ENCODE results near the gene ZNF276. TPM values are rescaled to one million over a fixed set of nuclear protein-coding genes. Genes with fewer than 3 reads are reported as not detected.

ZNF276 gene
- polyA plus RNA-seq, 1 donor (not counting 4 experiments of a cell fraction or from before 2014, with no cell fraction given), result 11.3 TPM

- H3K9me3 ChIP-seq (ENCODE audit: control insufficient read depth, low read depth, low read length), result no peaks in the 10 kb centered on the region
Observed at GRCh38 chr16:89687092-89687940, 34.0 kb upstream of the ZNF276 start.

DNA sequence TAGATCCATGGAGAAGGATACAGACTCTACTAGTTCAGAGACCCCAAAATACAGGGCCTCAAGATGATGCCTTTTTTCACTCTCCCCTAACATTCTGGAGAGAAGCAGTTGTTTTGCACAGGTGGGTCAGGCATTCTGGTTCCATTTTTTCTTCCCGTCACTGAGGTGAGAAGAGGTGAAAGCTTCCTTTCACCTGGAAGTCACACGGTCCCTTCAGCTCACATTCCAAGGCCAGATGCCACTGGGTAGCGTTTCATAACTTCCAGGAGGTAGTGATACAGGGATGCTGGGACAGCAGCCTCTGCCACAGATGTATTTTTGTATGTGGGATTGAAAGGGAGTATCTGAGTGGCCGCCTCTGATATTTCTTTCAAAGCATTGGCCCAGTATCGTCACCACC lies 32.9 kb upstream of the ZNF276 start:
- no peaks in the 10 kb centered on the region for H3K9me1 ChIP-seq (ENCODE audit: control insufficient read depth, extremely low read depth, insufficient read depth, low read length)
- H3K4me2 ChIP-seq (ENCODE audit: control insufficient read depth, extremely low read depth, insufficient read depth, low read depth, low read length), result no peak overlapping the region
- no peak for TF ChIP-seq EZH2 (IDR thresholded peaks at IDR 0.05; ENCODE audit: low read length)
- TF ChIP-seq, protein P1, sequence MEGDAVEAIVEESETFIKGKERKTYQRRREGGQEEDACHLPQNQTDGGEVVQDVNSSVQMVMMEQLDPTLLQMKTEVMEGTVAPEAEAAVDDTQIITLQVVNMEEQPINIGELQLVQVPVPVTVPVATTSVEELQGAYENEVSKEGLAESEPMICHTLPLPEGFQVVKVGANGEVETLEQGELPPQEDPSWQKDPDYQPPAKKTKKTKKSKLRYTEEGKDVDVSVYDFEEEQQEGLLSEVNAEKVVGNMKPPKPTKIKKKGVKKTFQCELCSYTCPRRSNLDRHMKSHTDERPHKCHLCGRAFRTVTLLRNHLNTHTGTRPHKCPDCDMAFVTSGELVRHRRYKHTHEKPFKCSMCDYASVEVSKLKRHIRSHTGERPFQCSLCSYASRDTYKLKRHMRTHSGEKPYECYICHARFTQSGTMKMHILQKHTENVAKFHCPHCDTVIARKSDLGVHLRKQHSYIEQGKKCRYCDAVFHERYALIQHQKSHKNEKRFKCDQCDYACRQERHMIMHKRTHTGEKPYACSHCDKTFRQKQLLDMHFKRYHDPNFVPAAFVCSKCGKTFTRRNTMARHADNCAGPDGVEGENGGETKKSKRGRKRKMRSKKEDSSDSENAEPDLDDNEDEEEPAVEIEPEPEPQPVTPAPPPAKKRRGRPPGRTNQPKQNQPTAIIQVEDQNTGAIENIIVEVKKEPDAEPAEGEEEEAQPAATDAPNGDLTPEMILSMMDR (optimal IDR thresholded peaks at IDR 0.05 in 1 of 3, IDR thresholded peaks at IDR 0.05 in 1 of 3, conservative IDR thresholded peaks at IDR 0.05 in 1 of 3; ENCODE audit: extremely low read depth in 1 of 3, insufficient read depth in 2 of 3, low read length in 3 of 3), result no peak
- no peak for DNase-seq (ENCODE audit: low read depth, low spot score)
- dilution Hi-C loops (cut with MboI; ENCODE audit: extremely low pct_ligation_motif_present, low sequenced_read_pairs), result no loop called here
- FAIRE-seq, result no peak
- H3K27ac ChIP-seq (ENCODE audit: control insufficient read depth, insufficient read depth, low read length), result no peak overlapping the region
- peaks cover 8% of the 10 kb centered on the region for H3K4me1 ChIP-seq (ENCODE audit: control insufficient read depth, extremely low read depth, insufficient read depth, low read length)
- no peak overlapping the region for H2AFZ ChIP-seq (ENCODE audit: control insufficient read depth, low read length)
- H3K36me3 ChIP-seq (ENCODE audit: control insufficient read depth in 2 of 2, extremely low read depth in 1 of 2, insufficient read depth in 2 of 2, low read length in 2 of 2), result peaks cover 21 to 33% of the 10 kb centered on the region in 2 experiments
- H3K9ac ChIP-seq (ENCODE audit: control insufficient read depth, extremely low read depth, insufficient read depth, low read length), result no peak overlapping the region
- H3K27me3 ChIP-seq (ENCODE audit: control insufficient read depth, extremely low read depth, insufficient read depth, low read length), result no peaks in the 10 kb centered on the region
- peaks cover 24% of the 10 kb centered on the region for H3K79me2 ChIP-seq (ENCODE audit: control insufficient read depth, insufficient read depth, low read length)
- H4K20me1 ChIP-seq (ENCODE audit: control insufficient read depth, extremely low read depth, insufficient read depth, low read length), result no peaks in the 10 kb centered on the region
- H3K9me3 ChIP-seq (ENCODE audit: control insufficient read depth, low read depth, low read length), result no peaks in the 10 kb centered on the region
- no peak overlapping the region for H3K4me3 ChIP-seq (ENCODE audit: control insufficient read depth in 2 of 3, extremely low read depth in 1 of 3, insufficient read depth in 2 of 3, low read depth in 1 of 3, low read length in 3 of 3)

More at GRCh38 chr16:89687092-89687940, 34.0 kb upstream of the ZNF276 start:
- Histone ChIP-seq H3K4me3 (ENCODE audit: control insufficient read depth in 2 of 3, extremely low read depth in 1 of 3, insufficient read depth in 2 of 3, low read depth in 1 of 3, low read length in 3 of 3) (peak overlapping the region; percentile 60 to 96 (median 93)), H3K4me2 (ENCODE audit: control insufficient read depth, extremely low read depth, insufficient read depth, low read depth, low read length) (peak overlapping the region; percentile 94), H2AFZ (ENCODE audit: control insufficient read depth, low read length) (peak overlapping the region; percentile 62), H3K27me3 (ENCODE audit: control insufficient read depth, extremely low read depth, insufficient read depth, low read length) (no peaks in the 10 kb centered on the region), H3K9ac (ENCODE audit: control insufficient read depth, extremely low read depth, insufficient read depth, low read length) (peak overlapping the region; percentile 85), H3K36me3 (ENCODE audit: control insufficient read depth in 2 of 2, extremely low read depth in 1 of 2, insufficient read depth in 2 of 2, low read length in 2 of 2) (peaks cover 20 to 27% of the 10 kb centered on the region in 2 experiments), H3K27ac (ENCODE audit: control insufficient read depth, insufficient read depth, low read length) (peak overlapping the region; percentile 56), H3K4me1 (ENCODE audit: control insufficient read depth, extremely low read depth, insufficient read depth, low read length) (peaks cover 8% of the 10 kb centered on the region), H4K20me1 (ENCODE audit: control insufficient read depth, extremely low read depth, insufficient read depth, low read length) (no peaks in the 10 kb centered on the region), H3K79me2 (ENCODE audit: control insufficient read depth, insufficient read depth, low read length) (peaks cover 24% of the 10 kb centered on the region), H3K9me1 (ENCODE audit: control insufficient read depth, extremely low read depth, insufficient read depth, low read length) (no peaks in the 10 kb centered on the region)
- DNase-seq (ENCODE audit: low read depth, low spot score) (no peak), FAIRE-seq (peak; percentile 34)
- dilution Hi-C loops (cut with MboI; ENCODE audit: extremely low pct_ligation_motif_present, low sequenced_read_pairs), result no loop called here
- no peak for TF ChIP-seq EZH2 (IDR thresholded peaks at IDR 0.05; ENCODE audit: low read length)
- TF ChIP-seq, protein P1 (optimal IDR thresholded peaks at IDR 0.05 in 1 of 3, IDR thresholded peaks at IDR 0.05 in 1 of 3, conservative IDR thresholded peaks at IDR 0.05 in 1 of 3; ENCODE audit: extremely low read depth in 1 of 3, insufficient read depth in 2 of 3, low read length in 3 of 3), result peak in 1 of 3 experiments; percentile 7
